Measurements from ENCODE around the gene BHLHE23. TPM values are rescaled to one million over a fixed set of nuclear protein-coding genes. Genes with fewer than 3 reads are reported as not detected.

Gene BHLHE23
- total and polyA plus RNA-seq, 12 donors = 0.03 TPM; not detected in 11

- Histone ChIP-seq H3K9me3 (no peaks in the 10 kb centered on the region), H3K4me3 (no peak overlapping the region), H3K4me1 (peaks cover 0 to 8% (median 4%) of the 10 kb centered on the region in 9 donors), H3K27me3 (peaks cover under 1 to 34% (median 19%) of the 10 kb centered on the region in 7 donors), H3K36me3 (peaks cover 0 to 19% (median 0%) of the 10 kb centered on the region in 9 donors), H3K27ac (no peak overlapping the region)
- TF ChIP-seq CTCF (IDR thresholded peaks at IDR 0.05) = no peak
- 92 to 94% methylated on average over 25 to 27 of the region's 27 CpGs for WGBS, 2 donors
- ATAC-seq = no peak
- intact Hi-C loops (cut with DNase I) = no loop called here
- DNase-seq = no peak
These were observed 39.0 kb downstream of the BHLHE23 start for GRCh38 chr20:62967628-62968351.

DNA sequence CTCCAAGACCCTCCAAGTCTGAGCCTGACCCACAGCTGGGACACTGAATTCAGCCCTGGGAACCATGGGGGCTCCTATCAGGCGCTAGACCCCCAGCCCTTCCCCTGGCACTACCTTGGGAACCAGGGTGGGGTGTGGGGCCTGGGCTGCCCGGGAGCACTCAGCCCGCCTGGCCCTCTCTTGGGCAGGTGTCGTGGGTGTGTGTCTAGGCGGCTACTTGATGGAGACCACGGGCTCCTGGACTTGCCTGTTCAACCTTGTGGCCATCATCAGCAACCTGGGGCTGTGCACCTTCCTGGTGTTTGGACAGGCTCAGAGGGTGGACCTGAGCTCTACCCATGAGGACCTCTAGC is 39.6 kb downstream of the BHLHE23 start:
- ATAC-seq (no peak), DNase-seq (no peak)
- H3K9me3 ChIP-seq = no peaks in the 10 kb centered on the region
- no peak for TF ChIP-seq CTCF (IDR thresholded peaks at IDR 0.05)
- no peak overlapping the region for H3K27ac ChIP-seq
- intact Hi-C loops (cut with DNase I) = no loop called here
- WGBS, 2 donors = 89 to 92% methylated on average over 6 of the region's 6 CpGs
- no peak overlapping the region for H3K4me3 ChIP-seq
- peaks cover 0 to 25% (median 0%) of the 10 kb centered on the region in 9 donors for H3K36me3 ChIP-seq
- H3K4me1 ChIP-seq = peaks cover 0 to 1% (median 0%) of the 10 kb centered on the region in 9 donors
- H3K27me3 ChIP-seq = peaks cover 0 to 30% (median 15%) of the 10 kb centered on the region in 7 donors

DNA sequence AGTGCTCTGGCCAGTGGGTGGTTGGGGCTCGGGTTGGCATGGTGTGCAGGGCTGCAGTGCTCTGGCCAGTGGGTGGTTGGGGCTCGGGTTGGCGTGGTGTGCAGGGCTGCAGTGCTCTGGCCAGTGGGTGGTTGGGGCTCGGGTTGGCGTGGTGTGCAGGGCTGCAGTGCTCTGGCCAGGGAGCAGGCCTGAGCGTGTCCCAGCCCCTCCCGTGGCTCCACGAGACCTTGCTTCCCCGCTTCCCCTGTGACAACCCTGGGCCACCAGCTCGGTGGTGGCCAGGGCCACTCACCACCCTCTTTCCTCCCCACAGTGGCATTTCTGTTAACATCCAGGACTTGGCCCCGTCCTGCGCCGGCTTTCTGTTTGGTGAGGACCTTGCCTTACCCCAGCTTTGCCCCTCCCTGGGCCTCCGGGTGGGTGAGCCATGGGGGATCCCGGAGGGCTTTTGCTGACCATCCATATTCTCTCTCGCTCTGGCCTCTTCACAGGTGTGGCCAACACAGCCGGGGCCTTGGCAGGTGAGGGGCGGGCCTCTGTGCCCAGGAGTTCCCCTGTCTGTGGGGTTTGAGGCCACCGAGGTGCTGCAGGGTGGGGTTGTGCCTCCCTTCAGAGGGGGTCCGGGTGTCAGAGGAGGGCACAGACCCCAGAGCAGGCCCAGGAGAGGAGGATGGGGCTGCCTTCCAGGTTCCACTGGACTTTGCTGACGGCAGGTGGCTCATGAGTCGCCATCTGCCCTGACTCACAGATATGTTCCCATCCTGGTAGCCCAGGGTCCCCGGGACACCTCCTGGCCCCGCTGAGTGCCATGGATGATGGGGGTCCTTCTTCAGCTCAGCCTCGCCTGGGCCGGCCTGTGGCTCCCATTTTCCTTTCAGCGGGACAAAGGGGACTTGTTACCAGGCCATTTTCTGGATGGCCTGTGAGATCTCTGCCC is 40.3 kb downstream of the BHLHE23 start:
- Histone ChIP-seq H3K4me1 (no peaks in the 10 kb centered on the region), H3K36me3 (peaks cover 0 to 25% (median 0%) of the 10 kb centered on the region in 9 donors), H3K9me3 (no peaks in the 10 kb centered on the region), H3K27ac (no peak overlapping the region), H3K4me3 (no peak overlapping the region), H3K27me3 (peaks cover 0 to 30% (median 15%) of the 10 kb centered on the region in 7 donors)
- DNase-seq = no peak
- TF ChIP-seq CTCF (IDR thresholded peaks at IDR 0.05) = no peak
- ATAC-seq = no peak
- WGBS, 2 donors = 94% methylated on average over 26 of the region's 27 CpGs
- intact Hi-C loops (cut with DNase I) = no loop called here

DNA sequence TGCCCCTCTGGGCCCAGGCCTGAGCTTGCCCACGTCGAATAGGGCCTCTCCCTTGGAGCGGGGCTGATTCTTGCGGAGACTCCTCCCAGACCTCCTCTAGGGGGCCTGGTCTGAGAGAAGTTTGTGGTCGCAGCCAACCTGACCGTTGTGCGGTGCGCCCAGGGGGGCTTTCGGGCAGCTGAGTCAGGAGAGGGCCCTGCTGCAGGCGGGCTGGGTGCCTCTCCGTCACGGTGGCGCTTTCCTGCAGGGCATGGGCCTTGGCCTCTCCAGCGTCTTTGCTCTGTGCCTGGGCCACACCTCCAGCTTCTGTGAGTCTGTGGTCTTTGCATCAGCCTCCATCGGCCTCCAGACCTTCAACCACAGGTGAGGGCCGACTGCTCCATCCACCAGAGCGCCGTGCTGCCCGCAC is 41.4 kb downstream of the BHLHE23 start:
- Histone ChIP-seq H3K4me1 (no peaks in the 10 kb centered on the region), H3K27ac (no peak overlapping the region), H3K27me3 (peaks cover 0 to 20% (median 5%) of the 10 kb centered on the region in 7 donors), H3K36me3 (peaks cover 0 to 25% (median 0%) of the 10 kb centered on the region in 9 donors), H3K9me3 (no peaks in the 10 kb centered on the region), H3K4me3 (no peak overlapping the region)
- no peak for TF ChIP-seq CTCF (IDR thresholded peaks at IDR 0.05)
- WGBS, 2 donors = 78 to 89% methylated on average over 19 of the region's 19 CpGs
- DNase-seq (no peak), ATAC-seq (no peak)
- intact Hi-C loops (cut with DNase I) = no loop called here
